GM10266 (cell line): Measurements from ENCODE around the gene SMARCC1.

Experiments
- DNase-seq: peaks from one replicate; pipeline ENCODE4 v3.0.0; 2012; ENCODE audit errors: extremely low spot score
- CTCF ChIP-seq: IDR thresholded peaks from 2 replicates; pipeline ENCODE4 v1.5.1; 2012; ENCODE audit warnings: mild to moderate bottlenecking, low read depth; ENCODE audit not compliant: control insufficient read depth, insufficient read depth; ENCODE audit errors: missing control alignments

Gene SMARCC1

GRCh38 chr3:47782446-47783308 lies 984 bp upstream of the SMARCC1 start:
- no peak for DNase-seq
- TF ChIP-seq CTCF: no peak

- TF ChIP-seq CTCF: no peak
- DNase-seq: peak; percentile 68
Observed at GRCh38 chr3:47780741-47781684, 680 bp downstream of the SMARCC1 start.

GRCh38 chr3:47778746-47779145 lies 2.9 kb downstream of the SMARCC1 start:
- no peak for DNase-seq
- no peak for TF ChIP-seq CTCF

GRCh38 chr3:47772788-47773187 lies 8.9 kb downstream of the SMARCC1 start:
- DNase-seq: no peak
- TF ChIP-seq CTCF: no peak

GRCh38 chr3:47772047-47772446 lies 9.6 kb downstream of the SMARCC1 start:
- TF ChIP-seq CTCF: no peak
- no peak for DNase-seq

GRCh38 chr3:47766186-47766585 lies 15.5 kb downstream of the SMARCC1 start:
- TF ChIP-seq CTCF: no peak
- DNase-seq: no peak
